CD4-positive, alpha-beta T cell treated with Interleukin-4 for 1 hour (primary cell): ENCODE data around the gene NSUN4.
A peak's percentile ranks its signal among the peaks of the same experiment; 100 is the strongest.

Experiments
- DNase-seq, 2 donors: peaks; one replicate each; pipeline ENCODE4 v3.0.0-alpha.2; 2020 to 2022

Gene NSUN4

GRCh38 chr1:46368791-46369190 is 28.2 kb downstream of the NSUN4 start:
- DNase-seq = no peak

- no peak for DNase-seq
Measured at GRCh38 chr1:46369542-46370213, 29.1 kb downstream of the NSUN4 start.

- no peak for DNase-seq
Measured at GRCh38 chr1:46370214-46370633, 29.6 kb downstream of the NSUN4 start.

- no peak for DNase-seq
Measured at GRCh38 chr1:46372431-46372830, 31.8 kb downstream of the NSUN4 start.

DNA sequence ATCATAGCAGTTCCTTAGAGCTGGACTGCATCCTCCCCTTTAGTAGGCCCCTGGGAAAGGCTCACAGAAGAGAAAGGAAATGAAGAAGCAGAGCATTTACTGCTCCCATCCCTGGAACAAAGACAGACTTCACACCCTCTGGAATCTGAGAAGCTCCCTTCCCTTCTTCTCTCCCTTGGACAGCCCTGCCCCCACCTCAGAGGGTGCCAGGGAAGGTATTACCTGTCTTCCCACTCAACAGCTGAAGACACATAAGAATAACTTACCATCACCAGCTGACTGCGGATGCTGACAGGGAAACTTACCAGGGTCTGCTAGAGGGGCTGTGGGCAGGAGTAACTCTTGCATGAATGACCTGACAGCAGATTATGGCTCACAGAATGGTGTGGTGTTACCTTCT is 39.4 kb downstream of the NSUN4 start:
- no peak for DNase-seq

DNA sequence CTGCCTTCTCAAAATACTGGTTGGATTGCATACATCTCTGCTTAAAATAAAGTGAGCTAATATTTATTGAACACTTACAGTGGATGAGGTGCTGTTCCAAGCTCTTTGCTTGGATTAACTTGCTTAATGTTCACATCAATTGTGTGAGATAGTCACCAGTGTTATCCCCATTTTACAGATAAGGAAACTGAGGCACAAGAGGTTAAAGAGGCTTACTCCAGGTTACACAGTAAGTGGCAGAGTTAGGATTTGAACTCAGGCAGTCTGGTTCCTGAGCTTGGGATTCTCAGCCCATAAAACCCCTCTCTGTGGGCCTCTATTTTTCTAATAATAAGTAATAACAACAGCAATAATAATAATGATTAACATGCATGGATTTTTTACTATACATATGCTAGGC is 39.9 kb downstream of the NSUN4 start:
- DNase-seq = no peak

DNA sequence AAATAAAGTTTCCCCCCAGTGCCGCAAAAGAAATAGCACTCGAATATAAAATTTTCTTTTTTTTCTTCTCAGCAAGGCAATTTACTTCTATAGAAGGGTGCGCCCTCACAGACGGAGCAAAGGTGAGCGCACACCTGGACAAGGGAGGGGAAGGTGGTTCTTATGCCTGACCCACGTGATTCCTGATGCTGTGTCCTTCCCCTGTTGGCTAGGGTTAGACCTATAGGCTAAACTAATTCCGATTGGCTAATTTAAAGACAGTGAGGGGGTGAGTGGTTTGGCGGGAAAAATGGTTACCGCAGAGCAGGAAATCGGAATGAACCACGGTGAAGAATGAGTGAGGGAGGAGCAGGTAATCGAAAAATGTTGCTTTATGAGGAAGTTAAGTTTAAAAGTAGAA is 52.9 kb downstream of the NSUN4 start:
- DNase-seq = no peak

DNA sequence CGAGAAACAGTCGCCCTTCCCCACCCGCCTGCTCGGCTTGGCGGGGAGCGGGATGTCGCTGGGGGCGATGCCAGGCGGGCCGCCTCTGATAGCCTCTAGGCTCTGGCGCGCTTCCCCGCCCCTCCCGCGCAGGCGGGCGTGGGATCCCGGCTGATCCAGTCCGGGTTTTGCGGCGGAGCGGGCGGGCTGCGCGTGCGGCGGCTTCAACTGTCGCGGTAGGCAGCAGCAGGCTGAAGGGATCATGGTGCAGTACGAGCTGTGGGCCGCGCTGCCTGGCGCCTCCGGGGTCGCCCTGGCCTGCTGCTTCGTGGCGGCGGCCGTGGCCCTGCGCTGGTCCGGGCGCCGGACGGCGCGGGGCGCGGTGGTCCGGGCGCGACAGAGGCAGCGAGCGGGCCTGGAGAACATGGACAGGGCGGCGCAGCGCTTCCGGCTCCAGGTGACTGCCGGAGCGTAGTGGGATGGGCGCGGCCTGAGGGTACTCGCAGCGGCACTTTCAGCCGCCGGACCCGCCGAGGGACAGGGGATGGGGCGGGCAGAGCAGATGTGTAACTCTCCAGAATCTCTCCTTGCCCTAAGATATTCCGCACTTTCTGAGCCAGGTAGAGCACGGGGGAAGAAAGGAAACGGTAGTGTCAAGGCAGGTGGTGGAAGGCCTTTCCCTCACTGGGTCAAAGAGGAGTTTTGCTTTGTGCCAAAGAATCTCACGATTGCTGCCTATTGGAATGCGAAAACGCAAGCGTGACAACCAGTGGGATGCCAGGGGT is 53.7 kb downstream of the NSUN4 start, which contains the start of gene FAAH:
Gene FAAH (plus strand): TSS at position 210 of the 764 bp plus-strand sequence. CDS start 32 bp downstream, at position 242.
- peak; percentile 37 to 46 for DNase-seq

GRCh38 chr1:46394872-46395465 is 54.4 kb downstream of the NSUN4 start:
- DNase-seq = no peak

DNA sequence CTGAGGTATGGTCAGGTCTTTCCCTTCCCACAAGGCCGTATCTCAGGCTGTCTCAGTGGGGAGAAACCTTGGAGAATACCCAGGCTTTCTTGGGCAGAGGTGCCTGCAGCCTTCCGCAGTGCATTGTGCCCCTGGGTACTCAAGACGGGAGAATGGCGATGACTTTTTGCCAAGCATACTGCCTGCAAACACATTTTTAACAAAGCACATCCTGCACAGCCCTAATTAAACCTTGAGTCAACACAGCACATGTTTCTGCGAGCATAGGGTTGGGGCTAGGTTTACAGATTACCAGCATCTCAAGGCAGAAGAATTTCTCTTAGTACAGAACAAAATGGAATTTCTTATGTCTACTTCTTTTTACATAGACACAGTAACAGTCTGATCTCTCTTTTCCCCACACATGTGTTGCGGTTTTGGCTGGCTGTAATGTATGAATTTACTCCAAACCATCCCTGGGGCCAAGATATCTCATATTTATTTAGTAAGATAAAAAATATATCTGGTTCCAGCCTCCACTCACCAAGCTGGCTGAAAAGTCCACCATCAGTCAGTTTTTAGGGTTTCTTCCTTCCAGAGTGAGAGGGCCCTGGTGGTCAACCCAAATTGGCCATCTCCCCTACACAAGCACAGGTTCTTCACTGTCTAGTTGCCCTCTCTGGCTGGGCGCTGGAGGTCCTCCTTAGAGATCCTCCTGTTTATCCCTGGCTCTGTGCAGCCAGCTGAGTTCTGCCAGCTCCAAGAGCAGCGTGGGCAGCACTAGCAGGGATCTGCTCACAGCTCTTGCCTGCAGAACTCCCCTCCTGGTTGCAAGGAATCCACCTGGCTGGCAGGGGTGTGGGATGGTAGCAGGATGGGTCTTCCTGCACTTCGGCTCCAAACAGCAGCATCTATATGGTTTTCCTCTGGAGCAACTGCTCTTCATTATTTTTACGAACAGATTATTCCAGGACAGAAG is 56.1 kb downstream of the NSUN4 start:
- no peak for DNase-seq

- no peak for DNase-seq
Measured at GRCh38 chr1:46399307-46399706, 58.7 kb downstream of the NSUN4 start.

GRCh38 chr1:46400421-46400820 is 59.8 kb downstream of the NSUN4 start:
- DNase-seq = no peak

- no peak for DNase-seq
Measured at GRCh38 chr1:46401154-46401913, 60.7 kb downstream of the NSUN4 start.

DNA sequence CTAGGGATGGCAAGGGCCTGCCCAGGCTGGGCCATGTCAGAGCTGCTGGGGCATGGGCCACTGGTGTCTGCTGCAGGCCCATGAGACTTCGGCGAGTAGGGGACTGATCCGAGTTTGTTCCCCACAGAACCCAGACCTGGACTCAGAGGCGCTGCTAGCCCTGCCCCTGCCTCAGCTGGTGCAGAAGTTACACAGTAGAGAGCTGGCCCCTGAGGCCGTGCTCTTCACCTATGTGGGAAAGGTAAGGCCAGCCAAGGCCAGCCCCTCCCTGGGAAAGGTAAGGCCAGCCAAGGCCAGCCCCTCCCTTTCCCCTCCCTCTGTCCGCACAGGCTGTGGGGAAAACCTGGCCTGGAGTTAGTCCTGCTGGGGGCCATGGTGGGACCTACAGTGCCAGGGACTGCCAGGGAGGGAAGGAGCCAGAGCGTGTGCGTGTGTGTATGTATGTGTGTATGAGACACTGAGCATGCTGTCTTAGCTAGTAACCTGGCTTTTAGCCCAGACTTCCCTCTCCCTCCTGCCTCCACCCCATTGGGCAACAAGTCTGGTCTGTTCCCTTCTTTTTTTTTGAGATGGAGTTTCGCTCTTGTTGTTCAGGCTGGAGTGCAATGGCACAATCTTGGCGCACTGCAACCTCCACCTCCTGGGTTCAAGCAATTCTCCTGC is 61.5 kb downstream of the NSUN4 start:
- peak in 1 of 2 donors; percentile 40 for DNase-seq

DNA sequence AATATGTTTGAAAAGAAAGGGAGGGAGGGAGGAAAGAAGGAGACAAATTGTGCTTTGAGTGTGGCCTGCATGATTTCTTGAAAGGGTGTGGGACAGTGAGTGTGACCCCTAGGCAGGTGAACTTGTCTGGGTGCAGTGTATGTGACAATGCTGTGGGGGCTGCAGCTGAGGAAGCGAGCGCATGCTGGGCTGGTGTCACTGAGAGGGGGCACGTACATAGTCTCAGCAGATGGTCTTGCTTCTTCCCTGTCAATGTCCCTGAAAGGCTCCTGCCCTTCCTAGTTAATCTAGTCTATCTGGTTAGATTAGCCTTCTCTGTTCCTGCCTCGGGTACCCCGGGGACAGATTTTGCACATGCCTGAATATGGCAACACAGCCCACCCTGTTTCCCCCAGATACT is 63.3 kb downstream of the NSUN4 start:
- no peak for DNase-seq

- no peak for DNase-seq
Measured at GRCh38 chr1:46404482-46405196, 64.0 kb downstream of the NSUN4 start.

GRCh38 chr1:46405197-46405555 is 64.6 kb downstream of the NSUN4 start:
- no peak for DNase-seq

DNA sequence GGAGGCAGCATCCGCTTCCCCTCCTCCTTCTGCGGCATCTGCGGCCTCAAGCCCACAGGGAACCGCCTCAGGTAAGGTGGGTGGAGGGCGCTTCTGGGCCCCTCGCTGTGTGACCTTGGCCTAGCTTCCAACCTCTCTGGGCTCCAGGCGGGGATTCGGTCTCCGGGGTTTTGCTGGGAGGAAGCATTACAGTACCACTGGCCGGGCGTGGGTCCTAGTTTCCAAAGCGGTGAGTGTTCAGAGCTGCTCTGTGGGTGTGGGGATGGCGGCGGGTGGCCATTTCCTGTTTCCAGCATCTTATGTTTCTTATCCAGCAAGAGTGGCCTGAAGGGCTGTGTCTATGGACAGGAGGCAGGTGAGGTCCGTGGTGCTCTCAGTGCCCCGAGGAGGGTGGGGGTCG is 65.1 kb downstream of the NSUN4 start:
- DNase-seq = no peak

GRCh38 chr1:46406881-46407608 is 66.4 kb downstream of the NSUN4 start:
- DNase-seq = no peak

GRCh38 chr1:46407636-46408035 is 67.0 kb downstream of the NSUN4 start:
- no peak for DNase-seq
